HG02938 (cell line): ENCODE results near the gene NFATC1.
"Not testable (repeated sequence)": the region's sequence is repeated elsewhere in the genome, so short reads cannot be mapped to it uniquely, and the experiment has no call there.

Experiments
- ATAC-seq: cut with Tn5 transposase; IDR thresholded peaks from one replicate; pipeline ENCODE4 v1.9.1; 2021; ENCODE audit warnings: mild to moderate bottlenecking, moderate library complexity; ENCODE audit not compliant: unreplicated experiment

Gene NFATC1

DNA sequence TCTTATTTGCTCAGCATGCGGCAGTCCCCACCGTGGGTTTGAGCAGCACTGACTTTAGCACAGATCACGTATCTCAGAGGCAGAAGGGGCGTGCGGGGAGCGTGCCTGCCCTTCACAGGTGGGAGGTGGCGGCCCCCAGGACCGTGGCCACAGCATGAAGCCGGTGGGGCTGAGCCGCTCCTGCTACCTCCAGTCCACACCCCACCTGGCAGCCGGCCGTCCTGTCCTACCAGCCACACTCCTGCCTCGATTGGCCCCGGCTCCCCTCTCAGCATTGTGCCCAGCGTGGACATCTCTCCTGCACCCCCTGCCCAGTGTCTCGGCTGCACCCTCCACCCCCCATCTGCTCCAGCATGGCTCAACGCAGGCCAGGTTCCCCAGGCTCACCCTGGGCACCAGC is 73.6 kb downstream of the NFATC1 start:
- ATAC-seq = no peak

DNA sequence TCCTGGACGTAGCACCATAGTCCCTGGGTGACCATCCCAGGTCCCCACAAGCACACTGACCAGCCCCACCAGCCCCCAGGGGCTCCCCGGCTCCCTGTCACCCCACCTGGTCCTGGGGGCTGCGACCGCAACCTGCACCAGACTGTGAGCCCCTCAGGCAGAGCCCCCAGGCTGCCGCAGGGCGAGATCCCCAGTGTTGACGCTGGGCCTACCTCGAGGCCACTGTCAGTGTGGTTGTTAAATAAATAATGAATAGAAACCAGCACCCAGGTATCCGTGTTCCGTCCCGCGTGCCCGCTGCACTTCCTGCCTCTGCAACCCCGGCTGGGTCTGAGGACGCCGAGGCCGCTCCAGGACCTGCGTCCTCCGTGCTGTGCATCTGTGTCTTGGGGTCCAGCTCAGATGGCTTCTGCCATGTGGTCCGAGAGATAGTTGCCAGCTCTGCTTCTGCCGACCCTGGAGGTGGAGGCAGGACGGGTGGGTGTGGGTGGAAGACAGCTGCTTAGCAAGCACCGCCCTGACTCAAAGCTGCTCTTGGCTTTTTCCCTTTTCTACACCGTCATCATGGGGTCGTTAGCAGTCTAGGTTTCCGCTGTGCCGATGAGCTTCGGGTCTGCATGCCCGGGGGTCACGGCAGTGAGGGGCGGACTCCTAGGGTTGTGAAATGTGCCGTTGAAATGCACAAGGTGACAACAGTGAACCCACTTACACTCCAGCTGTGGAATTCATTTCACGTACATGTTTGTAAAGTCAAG is 74.2 kb downstream of the NFATC1 start:
- ATAC-seq = no peak

DNA sequence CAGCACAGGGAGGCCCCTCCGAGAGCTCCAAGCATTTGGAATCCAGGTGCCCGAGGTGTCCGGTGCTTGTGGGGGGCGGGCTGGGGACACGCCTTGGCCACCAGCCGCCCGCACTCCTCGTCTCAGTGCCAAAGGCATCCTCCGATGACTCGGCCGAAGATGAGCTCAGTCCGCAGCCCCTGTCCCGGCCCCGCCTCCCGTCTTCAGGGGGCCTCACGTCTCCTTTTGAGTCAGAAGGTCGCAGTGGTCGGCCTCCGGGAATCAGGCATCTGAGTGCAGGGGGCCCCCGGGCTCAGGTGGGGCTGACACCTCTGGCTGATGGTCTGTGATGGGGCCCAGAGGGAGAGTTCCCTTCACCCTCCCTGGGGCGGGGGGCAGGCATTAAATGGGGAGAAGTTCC is 74.8 kb downstream of the NFATC1 start:
- ATAC-seq = no peak

DNA sequence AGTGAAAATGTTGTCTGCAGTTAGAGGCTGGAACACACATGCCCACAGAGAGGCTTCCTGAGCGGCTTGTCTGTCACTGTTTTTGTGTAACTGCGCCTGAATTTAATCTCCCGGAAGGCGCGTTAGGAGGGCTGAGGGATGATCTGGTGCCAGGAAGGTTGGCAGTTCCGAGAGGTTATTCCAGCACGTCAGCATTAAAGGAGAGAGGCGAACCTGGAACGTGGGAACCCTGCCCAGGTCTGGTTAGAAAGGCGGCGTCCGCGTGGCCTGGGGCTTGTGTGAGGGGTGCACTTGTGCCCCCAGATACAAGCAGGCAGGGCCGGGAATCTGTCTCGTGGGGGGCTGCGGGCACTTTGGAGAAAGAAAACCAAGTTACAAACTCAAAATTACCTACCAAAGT is 75.3 kb downstream of the NFATC1 start:
- no peak for ATAC-seq

DNA sequence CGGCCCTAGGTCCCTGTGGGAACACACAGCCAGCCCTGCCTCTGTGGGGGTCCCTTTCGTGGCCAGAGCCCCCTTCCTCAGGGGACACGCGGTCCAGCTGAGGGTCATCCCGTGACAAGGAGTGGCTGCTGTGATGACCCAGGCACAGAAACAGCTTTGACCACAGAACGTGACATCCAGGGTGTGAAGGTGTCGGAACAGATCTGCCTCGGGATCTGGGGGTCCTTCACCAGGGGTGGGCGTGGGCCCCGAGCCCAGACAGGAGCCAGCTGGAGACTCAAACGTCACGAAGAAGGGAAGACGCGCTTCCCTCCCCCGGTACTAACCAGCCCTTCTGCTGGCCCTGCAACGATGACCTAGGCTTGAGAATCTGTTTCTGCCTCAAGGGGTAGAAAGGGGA is 75.9 kb downstream of the NFATC1 start:
- no peak for ATAC-seq

DNA sequence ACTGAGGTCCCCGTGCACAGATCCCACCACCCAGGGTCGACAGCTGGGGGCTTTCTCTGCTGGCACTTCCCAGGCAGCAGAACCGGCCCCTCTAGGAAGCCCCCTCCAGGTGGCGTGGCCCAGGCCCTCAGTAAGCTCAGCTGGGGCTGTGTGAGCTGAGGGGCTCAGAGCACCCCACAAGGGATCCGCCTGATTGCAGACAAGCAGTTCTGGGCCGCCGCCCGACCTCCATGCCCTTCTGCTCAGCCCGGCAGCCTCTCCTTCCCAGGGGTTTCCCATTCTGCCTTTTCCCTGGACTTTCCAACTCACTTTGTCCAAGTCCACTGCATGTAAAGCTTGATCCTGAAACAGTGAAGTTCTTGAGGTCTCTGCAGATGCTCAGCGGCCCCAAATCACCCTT is 76.4 kb downstream of the NFATC1 start:
- no peak for ATAC-seq

DNA sequence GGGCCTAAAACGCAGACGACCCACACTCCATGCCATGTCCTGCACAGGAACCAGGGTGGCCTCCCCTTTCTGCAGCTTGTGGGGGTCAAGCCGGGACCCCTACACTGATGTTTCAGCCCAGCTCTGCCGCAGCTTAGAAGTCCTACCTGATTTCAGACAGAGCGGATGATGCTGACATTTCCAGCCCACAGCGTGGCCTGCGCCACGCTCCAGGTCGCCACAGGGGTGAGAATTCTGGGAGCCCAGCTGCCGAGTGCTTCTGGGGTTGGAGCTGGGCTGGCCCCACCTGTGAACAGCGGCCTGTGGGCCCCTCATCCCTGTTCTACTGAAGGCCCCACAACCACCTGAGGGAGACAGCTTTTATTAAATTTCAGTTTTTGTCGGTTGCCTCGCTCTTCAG is 77.2 kb downstream of the NFATC1 start:
- ATAC-seq = no peak

DNA sequence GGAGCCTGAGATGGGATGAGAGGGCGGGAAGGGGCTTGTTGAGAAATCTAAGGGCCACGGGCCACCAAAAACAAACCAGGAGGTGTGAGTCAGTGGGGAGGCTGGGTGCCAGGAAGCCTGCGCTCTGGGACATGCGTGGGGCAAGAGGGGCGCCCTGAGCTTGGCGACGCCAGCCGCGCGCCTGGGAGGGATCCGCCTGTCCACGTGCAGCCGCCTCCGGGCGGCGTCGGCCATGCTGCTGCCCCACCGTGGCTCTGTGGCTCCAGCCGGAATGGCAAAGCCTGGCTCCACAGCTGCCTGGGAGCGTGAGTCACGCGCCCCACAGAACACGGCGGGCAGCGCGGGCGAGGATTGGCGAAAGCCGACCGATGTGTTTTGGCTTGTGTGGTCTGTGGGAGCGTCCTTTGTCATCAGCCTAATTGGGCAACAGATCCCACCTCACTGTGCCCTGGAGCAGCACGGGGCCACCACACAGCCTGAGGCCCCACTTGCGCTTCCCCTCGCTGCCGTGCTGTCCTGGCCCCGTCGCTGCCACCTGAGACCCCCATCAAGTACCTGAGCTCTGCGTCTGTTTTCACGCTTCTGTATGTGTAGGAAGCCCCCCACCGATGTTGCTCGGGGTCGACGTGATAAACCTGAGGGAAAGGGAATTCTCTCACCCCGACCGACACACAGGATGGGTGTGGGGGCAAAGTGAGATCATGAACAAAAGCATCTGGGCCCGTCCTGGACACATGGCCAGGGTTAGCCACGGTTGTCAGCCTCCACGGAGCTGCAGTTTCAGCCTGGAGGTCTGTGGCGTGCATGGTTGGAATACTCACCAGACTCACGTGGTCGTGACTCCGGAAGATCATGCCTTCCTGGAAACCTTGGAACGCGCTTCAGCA is 80.5 kb downstream of the NFATC1 start:
- ATAC-seq = no peak

DNA sequence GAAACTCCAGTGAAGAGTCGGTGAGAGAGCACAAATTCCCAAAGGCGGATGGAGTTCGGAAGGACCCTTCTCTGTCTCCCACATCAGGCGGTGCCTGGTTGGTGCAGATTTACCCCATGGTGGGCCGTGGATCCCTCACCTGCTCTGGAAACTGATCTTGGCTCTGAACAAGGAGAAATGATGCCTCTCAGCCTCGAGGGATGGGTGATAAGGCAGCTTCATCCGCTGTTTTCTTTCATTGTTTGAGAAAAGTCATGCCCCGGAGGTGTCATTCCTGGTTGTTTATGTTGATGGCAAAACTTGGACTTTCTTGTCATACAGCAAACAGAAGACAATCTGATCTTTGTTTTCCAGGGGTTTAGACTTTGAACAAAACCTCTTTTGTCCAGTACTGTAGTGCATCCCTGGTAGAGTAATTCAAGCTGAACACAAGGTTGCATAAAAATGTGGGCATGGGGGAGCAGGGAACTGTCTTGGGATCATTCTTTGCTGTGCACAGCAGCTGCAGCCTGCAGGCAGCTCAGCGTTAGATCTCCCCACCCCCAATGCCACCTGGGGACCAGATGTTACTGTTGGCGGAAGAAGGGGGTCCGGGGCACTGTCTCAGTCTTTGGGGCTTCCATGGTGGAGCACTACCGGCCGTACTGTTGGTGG is 81.3 kb downstream of the NFATC1 start:
- no peak for ATAC-seq

DNA sequence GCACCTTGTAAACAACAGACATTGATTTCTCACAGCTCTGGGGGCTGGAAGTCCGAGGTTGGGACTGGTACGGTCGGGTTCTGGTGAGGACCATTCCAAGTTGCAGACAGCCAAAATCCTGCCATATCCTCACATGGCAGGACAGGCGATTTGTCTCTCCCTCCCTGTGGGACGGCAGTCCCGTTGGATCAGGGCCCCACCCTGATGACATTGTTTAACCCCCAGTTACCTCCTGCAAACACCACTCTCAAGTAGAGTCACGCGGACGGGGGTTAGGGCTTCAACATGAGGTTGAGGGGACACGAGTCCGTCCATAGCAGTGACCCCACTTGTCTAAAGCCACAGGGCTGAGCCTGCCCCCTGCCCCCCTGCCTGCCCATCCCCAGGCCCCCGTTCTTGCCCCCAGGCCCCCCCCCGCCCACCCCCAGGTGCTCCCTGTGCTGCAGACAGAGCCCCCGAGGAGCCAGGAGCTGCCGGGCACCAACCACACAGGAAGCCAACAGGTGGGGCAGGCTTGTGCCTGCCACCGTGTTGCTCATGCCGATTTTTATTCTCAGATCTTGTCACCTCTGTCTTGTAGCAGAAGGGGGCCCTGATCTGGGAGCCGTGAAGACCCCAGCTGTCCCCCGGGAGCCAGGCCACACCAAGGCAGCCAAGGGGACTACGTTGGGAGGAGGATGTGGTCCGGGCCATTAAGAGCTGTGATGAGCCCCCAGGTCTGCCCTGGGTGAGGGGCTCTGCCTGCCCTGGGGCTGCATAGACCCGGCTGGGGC is 82.2 kb downstream of the NFATC1 start:
- no peak for ATAC-seq

DNA sequence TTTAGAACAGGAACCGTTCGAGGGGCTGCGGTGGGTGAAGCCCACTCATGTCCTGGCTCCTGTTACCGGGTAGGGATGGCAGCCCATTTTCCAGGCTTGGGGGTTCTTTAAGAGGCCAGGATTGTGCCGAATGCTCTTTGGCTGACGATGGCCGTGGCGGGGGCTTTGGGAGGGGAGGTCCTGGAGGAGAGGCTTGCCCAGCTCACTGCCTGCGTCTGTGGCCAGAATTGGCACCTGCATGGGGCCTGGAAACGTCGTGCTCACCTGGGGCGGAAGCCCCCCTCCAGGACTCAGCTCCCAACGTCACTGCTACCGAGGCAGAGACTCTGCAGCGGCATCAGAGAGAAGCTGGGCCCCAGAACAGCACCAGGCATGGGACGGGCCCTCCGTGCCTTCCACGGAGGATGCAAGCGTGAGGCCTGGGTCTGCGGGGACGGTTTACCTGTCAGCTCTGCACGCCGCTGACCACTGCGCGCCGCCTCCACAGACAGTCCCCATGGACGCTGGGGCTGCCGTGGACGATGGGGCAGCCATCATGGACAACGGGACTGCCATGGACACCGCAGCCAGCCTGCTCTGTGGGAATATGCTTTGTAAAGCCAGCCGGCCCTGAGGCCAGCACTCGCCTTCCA is 82.9 kb downstream of the NFATC1 start:
- no peak for ATAC-seq

DNA sequence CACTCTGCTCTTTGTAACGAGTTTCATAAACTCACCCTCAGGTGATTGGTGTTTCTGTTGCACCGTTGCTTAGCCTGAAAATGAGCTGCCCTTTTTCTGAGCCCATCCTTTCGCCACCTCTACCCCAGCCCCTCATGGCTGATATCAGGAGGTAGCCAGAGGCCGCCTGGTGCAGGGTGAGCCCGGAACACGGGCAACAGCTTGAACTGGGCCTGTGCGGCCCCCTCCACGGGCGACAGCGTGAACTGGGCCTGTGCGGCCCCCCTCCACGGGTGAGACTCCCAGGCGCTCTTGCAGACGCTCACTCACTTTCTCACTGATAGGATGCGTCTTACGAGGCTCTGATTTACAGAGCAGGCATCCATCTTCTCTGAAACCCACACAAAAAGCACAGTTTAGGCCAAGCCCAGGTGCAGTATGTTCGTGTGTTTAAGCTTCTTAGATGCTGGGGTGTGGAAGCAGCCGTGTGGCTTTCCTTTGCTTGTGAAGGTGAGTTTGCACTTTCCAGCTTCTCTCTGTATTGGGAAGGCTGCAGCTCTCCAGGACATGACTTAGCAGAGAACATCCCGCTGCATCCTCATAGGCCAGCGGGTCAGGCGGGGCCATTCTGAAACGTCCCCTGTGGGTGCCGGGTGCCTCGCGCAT is 83.5 kb downstream of the NFATC1 start:
- ATAC-seq = no peak

DNA sequence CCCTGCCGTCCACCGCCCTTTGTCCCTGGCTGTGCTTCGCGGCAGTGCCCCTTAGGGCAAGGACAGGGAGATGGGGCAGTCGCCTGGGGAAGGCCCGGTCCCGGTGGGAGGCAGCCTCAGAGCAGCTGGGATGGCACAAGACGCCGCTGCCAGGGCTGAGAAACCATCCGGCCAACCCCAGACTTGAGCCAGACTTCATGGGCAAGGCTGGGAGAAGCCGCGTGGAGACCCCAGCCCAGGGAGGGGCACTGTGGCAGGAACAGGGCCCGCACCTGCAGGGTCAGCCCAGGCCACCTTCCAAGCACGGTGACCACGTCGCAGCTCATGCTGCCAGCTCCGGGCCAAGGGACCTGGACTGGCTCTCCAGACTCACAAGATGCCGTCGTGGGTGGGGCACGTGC is 84.0 kb downstream of the NFATC1 start:
- ATAC-seq = no peak

DNA sequence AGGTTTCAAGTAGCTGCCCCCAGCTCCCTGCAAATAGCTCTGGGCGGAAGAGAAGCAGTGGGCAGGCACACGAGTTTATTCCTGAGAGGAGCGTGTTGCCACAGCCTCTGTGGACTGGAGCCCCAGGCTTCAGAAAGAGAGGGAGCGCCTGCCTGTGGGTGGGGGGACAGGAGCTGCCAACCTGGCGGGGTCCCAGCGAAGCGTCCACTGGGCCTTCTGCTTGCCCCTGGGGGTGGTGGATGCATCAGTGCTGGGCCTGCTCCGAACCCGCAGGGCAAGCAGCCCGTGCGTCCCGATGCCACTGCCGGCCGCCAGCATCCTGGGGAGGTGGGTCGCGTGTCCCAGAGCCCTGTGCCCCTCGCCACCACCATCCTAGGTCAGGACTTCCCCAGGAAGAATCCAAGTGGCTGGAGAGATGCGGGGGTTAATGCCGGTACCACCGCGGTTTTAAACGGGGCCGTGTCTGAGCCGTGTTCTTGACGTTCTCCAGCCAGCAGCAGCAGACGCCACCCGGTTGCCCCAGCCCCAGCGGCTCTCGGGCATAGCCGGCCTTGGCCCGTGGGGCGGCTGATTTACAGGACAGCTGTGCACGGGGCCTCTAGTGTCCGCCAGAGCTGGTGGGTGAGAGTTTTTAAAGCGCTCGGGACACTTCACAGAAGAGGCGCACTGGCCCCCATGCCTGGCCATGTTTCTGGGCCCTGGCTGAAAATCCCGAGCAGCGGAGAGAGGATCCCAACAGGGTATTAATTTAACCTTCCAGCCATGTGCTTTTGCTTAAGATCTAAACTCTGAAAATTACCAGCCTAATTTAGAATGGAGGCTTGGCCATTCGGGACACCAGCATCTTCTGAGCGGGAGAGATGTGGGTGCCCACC is 84.7 kb downstream of the NFATC1 start:
- ATAC-seq = no peak

DNA sequence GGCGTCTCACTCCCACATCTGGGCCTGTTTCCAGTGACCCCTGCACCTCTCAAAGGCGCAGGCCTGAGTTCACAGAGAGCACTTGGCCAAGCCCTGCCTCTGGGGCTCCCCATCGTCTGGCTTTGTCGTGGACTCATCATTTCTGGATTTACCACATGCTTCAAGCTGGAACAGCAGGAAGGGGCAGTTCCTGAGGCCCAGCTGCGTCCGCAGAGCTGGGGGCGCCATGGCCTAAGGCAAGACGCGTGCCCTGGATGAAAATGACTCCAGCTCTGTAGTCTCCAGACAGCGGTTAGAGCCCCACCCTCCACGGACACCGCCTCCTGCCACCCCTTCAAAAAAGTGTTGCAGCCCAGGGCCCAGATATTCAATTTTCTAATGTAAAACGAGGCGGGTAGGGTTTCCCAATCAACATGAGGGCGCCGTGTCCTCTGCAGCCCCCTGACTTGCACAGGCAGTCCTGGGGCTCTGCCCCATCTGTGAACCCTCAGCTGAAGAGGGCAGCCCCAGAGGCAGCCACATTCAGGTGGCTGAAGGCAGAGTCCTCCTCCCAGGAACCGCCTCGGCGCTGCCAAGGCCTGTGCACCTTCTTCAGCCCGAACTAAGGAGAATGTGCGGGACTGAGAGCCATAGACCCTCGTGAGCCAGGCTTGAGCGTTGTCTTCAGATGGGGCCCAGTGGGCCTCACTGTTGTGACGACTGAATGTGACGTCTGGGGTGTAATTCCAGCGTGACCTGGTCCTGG is 85.5 kb downstream of the NFATC1 start:
- ATAC-seq = no peak

DNA sequence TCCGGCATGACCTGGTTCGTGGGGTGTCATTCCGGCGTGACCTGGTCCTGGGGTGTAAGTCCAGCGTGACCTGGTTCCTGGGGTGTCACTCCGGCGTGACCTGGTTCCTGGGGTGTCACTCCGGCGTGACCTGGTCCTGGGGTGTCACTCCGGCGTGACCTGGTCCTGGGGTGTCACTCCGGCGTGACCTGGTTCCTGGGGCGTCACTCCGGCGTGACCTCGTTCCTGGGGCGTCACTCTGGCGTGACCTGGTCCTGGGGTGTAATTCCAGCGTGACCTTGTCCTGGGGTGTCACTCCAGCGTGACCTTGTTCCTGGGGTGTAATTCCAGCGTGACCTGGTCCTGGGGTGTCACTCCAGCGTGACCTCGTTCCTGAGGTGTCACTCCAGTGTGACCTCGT is 87.7 kb downstream of the NFATC1 start:
- ATAC-seq = not testable (repeated sequence)

DNA sequence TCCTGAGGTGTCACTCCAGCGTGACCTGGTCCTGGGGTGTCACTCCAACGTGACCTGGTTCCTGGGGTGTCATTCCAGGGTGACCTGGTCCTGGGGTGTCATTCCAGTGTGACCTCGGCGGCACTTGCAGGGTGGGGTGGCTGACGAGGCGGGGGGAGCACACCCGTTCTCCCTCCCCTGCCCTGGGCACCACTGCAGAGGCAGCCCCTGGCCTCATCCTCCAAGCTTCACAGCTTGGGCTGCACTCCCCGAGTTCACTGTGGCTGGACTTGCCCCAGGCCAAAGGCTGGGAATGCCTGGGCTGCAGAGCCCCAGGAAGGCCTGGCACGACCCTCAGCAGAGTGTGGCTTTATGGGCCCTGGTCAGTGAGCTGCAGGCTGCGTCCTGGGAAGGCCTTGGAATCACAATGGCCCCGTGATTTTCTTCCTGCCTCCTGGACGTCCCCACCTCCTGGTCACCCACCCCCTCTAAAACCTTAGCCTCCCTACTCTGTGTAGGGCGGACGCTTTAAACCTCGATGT is 88.3 kb downstream of the NFATC1 start:
- ATAC-seq = no peak
